ENCODE data around the gene KHDC3L.

The KHDC3L gene

GRCh38 chr6:73349311-73349710 is 13.1 kb upstream of the KHDC3L start:
- H3K9me3 ChIP-seq (ENCODE audit: insufficient read depth, low read depth, low read length): no peaks in the 10 kb centered on the region
- H4K12ac ChIP-seq (ENCODE audit: low read depth, low read length): no peak overlapping the region
- H4K8ac ChIP-seq (ENCODE audit: low read depth, low read length): no peak overlapping the region
- no peak overlapping the region for H3K4me2 ChIP-seq (ENCODE audit: low read length)
- H2BK120ac ChIP-seq (ENCODE audit: insufficient read depth, low read length, poor library complexity): no peak overlapping the region
- no peak overlapping the region for H3K4me3 ChIP-seq (ENCODE audit: low read depth, low read length)
- no peak overlapping the region for H2BK5ac ChIP-seq (ENCODE audit: low read depth, low read length, poor library complexity)
- H3K23ac ChIP-seq (ENCODE audit: low read length): no peak overlapping the region
- H3K27me3 ChIP-seq (ENCODE audit: insufficient read depth, low read length): peaks cover 17% of the 10 kb centered on the region
- no peak for DNase-seq
- H3K18ac ChIP-seq (ENCODE audit: low read length): no peak overlapping the region
- H3K4me1 ChIP-seq (ENCODE audit: control insufficient read depth in 1 of 2, insufficient read depth in 2 of 2, low read length in 2 of 2): no peaks in the 10 kb centered on the region
- H2AK5ac ChIP-seq (ENCODE audit: low read length): no peak overlapping the region
- no peak overlapping the region for H3K14ac ChIP-seq (ENCODE audit: low read length)
- no CpG with 5 or more reads among the region's 6 CpGs for WGBS (ENCODE audit: extremely low coverage, insufficient coverage, insufficient read length)
- H3K4ac ChIP-seq (ENCODE audit: low read depth, low read length): no peak overlapping the region
- no peak overlapping the region for H3K27ac ChIP-seq (ENCODE audit: low read depth, low read length)
- H3K79me2 ChIP-seq (ENCODE audit: control insufficient read depth, insufficient read depth, low read length, poor library complexity): no peaks in the 10 kb centered on the region
- H4K91ac ChIP-seq (ENCODE audit: low read depth, low read length): no peak overlapping the region
- H3K79me1 ChIP-seq (ENCODE audit: low read length): no peaks in the 10 kb centered on the region
- H2AFZ ChIP-seq (ENCODE audit: insufficient read depth, low read length, poor library complexity): no peak overlapping the region
- H3K36me3 ChIP-seq (ENCODE audit: control insufficient read depth in 1 of 2, insufficient read depth in 2 of 2, low read length in 2 of 2): no peaks in the 10 kb centered on the region
- no peak overlapping the region for H2BK12ac ChIP-seq (ENCODE audit: low read length)
- no peak overlapping the region for H3K9ac ChIP-seq (ENCODE audit: low read length)

GRCh38 chr6:73353636-73354593 is 8.5 kb upstream of the KHDC3L start, which contains the start of gene DPPA5:
Gene DPPA5, minus strand, starts transcription at chr6:73354276. Its CDS starts 51 bp downstream, at chr6:73354225.
- Histone ChIP-seq H3K79me2 (ENCODE audit: control insufficient read depth, insufficient read depth, low read length, poor library complexity) (no peaks in the 10 kb centered on the region), H3K27me3 (ENCODE audit: insufficient read depth, low read length) (peaks cover 9% of the 10 kb centered on the region), H2AK5ac (ENCODE audit: low read length) (no peak within 1 kb of the TSS), H4K91ac (ENCODE audit: low read depth, low read length) (no peak within 1 kb of the TSS), H3K4me3 (ENCODE audit: low read depth, low read length) (no peak within 1 kb of the TSS), H2BK12ac (ENCODE audit: low read length) (no peak within 1 kb of the TSS), H3K4me1 (ENCODE audit: control insufficient read depth in 1 of 2, insufficient read depth in 2 of 2, low read length in 2 of 2) (no peaks in the 10 kb centered on the region), H2AFZ (ENCODE audit: insufficient read depth, low read length, poor library complexity) (no peak within 1 kb of the TSS), H3K9ac (ENCODE audit: low read length) (no peak within 1 kb of the TSS), H3K23ac (ENCODE audit: low read length) (no peak within 1 kb of the TSS), H2BK120ac (ENCODE audit: insufficient read depth, low read length, poor library complexity) (no peak within 1 kb of the TSS), H3K79me1 (ENCODE audit: low read length) (no peaks in the 10 kb centered on the region), H3K4ac (ENCODE audit: low read depth, low read length) (no peak within 1 kb of the TSS), H3K27ac (ENCODE audit: low read depth, low read length) (no peak within 1 kb of the TSS), H3K36me3 (ENCODE audit: control insufficient read depth in 1 of 2, insufficient read depth in 2 of 2, low read length in 2 of 2) (no peaks in the 10 kb centered on the region), H2BK5ac (ENCODE audit: low read depth, low read length, poor library complexity) (no peak within 1 kb of the TSS), H3K9me3 (ENCODE audit: insufficient read depth, low read depth, low read length) (no peaks in the 10 kb centered on the region), H3K4me2 (ENCODE audit: low read length) (no peak within 1 kb of the TSS), H3K18ac (ENCODE audit: low read length) (no peak within 1 kb of the TSS), H3K14ac (ENCODE audit: low read length) (no peak within 1 kb of the TSS), H4K8ac (ENCODE audit: low read depth, low read length) (no peak within 1 kb of the TSS), H4K12ac (ENCODE audit: low read depth, low read length) (no peak within 1 kb of the TSS)
- no peak for DNase-seq
- WGBS (ENCODE audit: extremely low coverage, insufficient coverage, insufficient read length): no CpG with 5 or more reads among the region's 59 CpGs

GRCh38 chr6:73362869-73363536 is 545 bp downstream of the KHDC3L start:
- Histone ChIP-seq H3K4ac (ENCODE audit: low read depth, low read length) (no peak overlapping the region), H3K4me2 (ENCODE audit: low read length) (no peak overlapping the region), H2AK5ac (ENCODE audit: low read length) (no peak overlapping the region), H3K18ac (ENCODE audit: low read length) (no peak overlapping the region), H3K27ac (ENCODE audit: low read depth, low read length) (no peak overlapping the region), H4K12ac (ENCODE audit: low read depth, low read length) (no peak overlapping the region), H3K9me3 (ENCODE audit: insufficient read depth, low read depth, low read length) (peaks cover 4% of the 10 kb centered on the region), H4K8ac (ENCODE audit: low read depth, low read length) (no peak overlapping the region), H3K23ac (ENCODE audit: low read length) (no peak overlapping the region), H2BK12ac (ENCODE audit: low read length) (no peak overlapping the region), H4K91ac (ENCODE audit: low read depth, low read length) (no peak overlapping the region), H3K79me2 (ENCODE audit: control insufficient read depth, insufficient read depth, low read length, poor library complexity) (no peaks in the 10 kb centered on the region), H3K79me1 (ENCODE audit: low read length) (no peaks in the 10 kb centered on the region), H2BK5ac (ENCODE audit: low read depth, low read length, poor library complexity) (no peak overlapping the region), H3K27me3 (ENCODE audit: insufficient read depth, low read length) (peaks cover 2% of the 10 kb centered on the region), H3K4me3 (ENCODE audit: low read depth, low read length) (no peak overlapping the region), H3K14ac (ENCODE audit: low read length) (no peak overlapping the region), H3K36me3 (ENCODE audit: control insufficient read depth in 1 of 2, insufficient read depth in 2 of 2, low read length in 2 of 2) (no peaks in the 10 kb centered on the region), H3K4me1 (ENCODE audit: control insufficient read depth in 1 of 2, insufficient read depth in 2 of 2, low read length in 2 of 2) (no peaks in the 10 kb centered on the region), H2AFZ (ENCODE audit: insufficient read depth, low read length, poor library complexity) (no peak overlapping the region), H3K9ac (ENCODE audit: low read length) (no peak overlapping the region), H2BK120ac (ENCODE audit: insufficient read depth, low read length, poor library complexity) (no peak overlapping the region)
- no peak for DNase-seq
- WGBS (ENCODE audit: extremely low coverage, insufficient coverage, insufficient read length): no CpG with 5 or more reads among the region's 31 CpGs

GRCh38 chr6:73363537-73363875 is 1.0 kb downstream of the KHDC3L start:
- Histone ChIP-seq H4K91ac (ENCODE audit: low read depth, low read length) (no peak overlapping the region), H3K9me3 (ENCODE audit: insufficient read depth, low read depth, low read length) (peaks cover 4% of the 10 kb centered on the region), H3K27me3 (ENCODE audit: insufficient read depth, low read length) (peaks cover 2% of the 10 kb centered on the region), H2AFZ (ENCODE audit: insufficient read depth, low read length, poor library complexity) (no peak overlapping the region), H3K36me3 (ENCODE audit: control insufficient read depth in 1 of 2, insufficient read depth in 2 of 2, low read length in 2 of 2) (no peaks in the 10 kb centered on the region), H3K18ac (ENCODE audit: low read length) (no peak overlapping the region), H4K8ac (ENCODE audit: low read depth, low read length) (no peak overlapping the region), H3K14ac (ENCODE audit: low read length) (no peak overlapping the region), H4K12ac (ENCODE audit: low read depth, low read length) (no peak overlapping the region), H3K23ac (ENCODE audit: low read length) (no peak overlapping the region), H2BK120ac (ENCODE audit: insufficient read depth, low read length, poor library complexity) (no peak overlapping the region), H3K4me1 (ENCODE audit: control insufficient read depth in 1 of 2, insufficient read depth in 2 of 2, low read length in 2 of 2) (no peaks in the 10 kb centered on the region), H2BK5ac (ENCODE audit: low read depth, low read length, poor library complexity) (no peak overlapping the region), H2BK12ac (ENCODE audit: low read length) (no peak overlapping the region), H3K27ac (ENCODE audit: low read depth, low read length) (no peak overlapping the region), H2AK5ac (ENCODE audit: low read length) (no peak overlapping the region), H3K79me1 (ENCODE audit: low read length) (no peaks in the 10 kb centered on the region), H3K4me3 (ENCODE audit: low read depth, low read length) (no peak overlapping the region), H3K4ac (ENCODE audit: low read depth, low read length) (no peak overlapping the region), H3K79me2 (ENCODE audit: control insufficient read depth, insufficient read depth, low read length, poor library complexity) (no peaks in the 10 kb centered on the region), H3K4me2 (ENCODE audit: low read length) (no peak overlapping the region), H3K9ac (ENCODE audit: low read length) (no peak overlapping the region)
- WGBS (ENCODE audit: extremely low coverage, insufficient coverage, insufficient read length): no CpG with 5 or more reads among the region's 23 CpGs
- DNase-seq: no peak
